Ascending aorta (tissue), 2 donors: ENCODE data around the gene FLYWCH2. TPM values are rescaled to one million over a fixed set of nuclear protein-coding genes. Genes with fewer than 3 reads are reported as not detected.
"Not testable (repeated sequence)": the region's sequence is repeated elsewhere in the genome, so short reads cannot be mapped to it uniquely, and the experiment has no call there.

Experiments used
- DNase-seq, 2 donors: peaks; one replicate each; pipeline ENCODE4 v3.0.0-alpha.2; 2019; ENCODE audit warnings: low spot score in 2 of 2
- H3K27ac ChIP-seq, 2 donors: fragments of 200-600 bp; sonication (generic); one replicate each; pipeline ENCODE4 v1.5.1; 2016 to 2017; ENCODE audit warnings: mild to moderate bottlenecking in 1 of 2
- H3K27me3 ChIP-seq: fragments of 200-600 bp; sonication (generic); one replicate; pipeline ENCODE4 v1.5.1; 2017
- H3K36me3 ChIP-seq, 2 donors: fragments of 200-600 bp; sonication (generic); one replicate each; pipeline ENCODE4 v1.5.1; 2016
- H3K4me1 ChIP-seq, 2 donors: fragments of 200-600 bp; sonication (generic); one replicate each; pipeline ENCODE4 v1.5.1; 2016 to 2017; ENCODE audit warnings: mild to moderate bottlenecking in 1 of 2
- H3K4me3 ChIP-seq, 2 donors: fragments of 200-600 bp; sonication (generic); one replicate each; pipeline ENCODE4 v1.5.1; 2016 to 2017; ENCODE audit warnings: mild to moderate bottlenecking in 1 of 2
- H3K9me3 ChIP-seq, 2 donors: fragments of 200-600 bp; sonication (generic); one replicate each; pipeline ENCODE4 v1.5.1; 2016
- CTCF ChIP-seq, 3 experiments: fragments of 200-600 bp in 2 of 3; fragments of 450-650 bp in 1 of 3; sonication (generic) in 2 of 3; IDR thresholded peaks; one replicate each; pipeline ENCODE4 v1.5.1; 2016 to 2019; ENCODE audit warnings: antibody characterized with exemption in 3 of 3, mild to moderate bottlenecking in 1 of 3, moderate library complexity in 1 of 3
- intact Hi-C: fragments of 100-400 bp; cut with DNase I; formaldehyde crosslinking; loops from one replicate; pipeline ENCODE4 v1.15.1; 2023
- total RNA-seq: library from RNA; depleted of rRNA; stranded (reverse); fragments of >200 nt; gene quantifications from one replicate; pipeline ENCODE4 v1.1.0, GENCODE V29; 2016

Gene FLYWCH2
- total RNA-seq, 1 donor from 2014 or later: 109 TPM

- no peak for DNase-seq
- Histone ChIP-seq H3K9me3 (no peaks in the 10 kb centered on the region), H3K27ac (no peak overlapping the region), H3K36me3 (peaks cover 14 to 25% of the 10 kb centered on the region in 2 donors), H3K27me3 (no peaks in the 10 kb centered on the region), H3K4me3 (no peak overlapping the region), H3K4me1 (peaks cover 0 to 4% of the 10 kb centered on the region in 2 donors)
- intact Hi-C loops: loop anchor here (2.0 kb wide), 1 partner anchor 21 kb away; no protein-coding TSS in a partner anchor
- no peak for TF ChIP-seq CTCF (IDR thresholded peaks at IDR 0.05)
Measured at GRCh38 chr16:2925951-2926649, 43.1 kb downstream of the FLYWCH2 start.

GRCh38 chr16:2926650-2926999 is 43.6 kb downstream of the FLYWCH2 start:
- Histone ChIP-seq H3K4me1 (peaks cover 0 to 4% of the 10 kb centered on the region in 2 donors), H3K27me3 (no peaks in the 10 kb centered on the region), H3K4me3 (peak overlapping the region in 1 of 2 donors; percentile 45), H3K27ac (no peak overlapping the region), H3K36me3 (peaks cover 14 to 26% of the 10 kb centered on the region in 2 donors), H3K9me3 (no peaks in the 10 kb centered on the region)
- DNase-seq: no peak
- no peak for TF ChIP-seq CTCF (IDR thresholded peaks at IDR 0.05)
- intact Hi-C loops: loop anchor here (2.0 kb wide), 1 partner anchor 22 kb away; no protein-coding TSS in a partner anchor

- H3K36me3 ChIP-seq: peaks cover 14 to 25% of the 10 kb centered on the region in 2 donors
- peak; percentile 68 to 95 for DNase-seq
- H3K4me3 ChIP-seq: peak overlapping the region in 1 of 2 donors; percentile 45
- intact Hi-C loops: loop anchor here (2.0 kb wide), 1 partner anchor 22 kb away; no protein-coding TSS in a partner anchor
- peaks cover 0 to 4% of the 10 kb centered on the region in 2 donors for H3K4me1 ChIP-seq
- TF ChIP-seq CTCF (IDR thresholded peaks at IDR 0.05): peak; percentile 93 to 97 (median 94)
- H3K9me3 ChIP-seq: no peaks in the 10 kb centered on the region
- H3K27ac ChIP-seq: no peak overlapping the region
- no peaks in the 10 kb centered on the region for H3K27me3 ChIP-seq
Measured at GRCh38 chr16:2927010-2927646, 44.1 kb downstream of the FLYWCH2 start.

GRCh38 chr16:2928151-2928550 is 45.1 kb downstream of the FLYWCH2 start:
- DNase-seq, intact Hi-C loops, H3K9me3 ChIP-seq, H3K4me3 ChIP-seq, H3K27me3 ChIP-seq, H3K4me1 ChIP-seq, H3K27ac ChIP-seq: not testable (repeated sequence)
- peaks cover 20 to 22% of the 10 kb centered on the region in 2 donors for H3K36me3 ChIP-seq

- TF ChIP-seq CTCF (IDR thresholded peaks at IDR 0.05): no peak
- H3K4me3 ChIP-seq: no peak overlapping the region
- peaks cover 0 to 4% of the 10 kb centered on the region in 2 donors for H3K4me1 ChIP-seq
- no peaks in the 10 kb centered on the region for H3K27me3 ChIP-seq
- no peak overlapping the region for H3K27ac ChIP-seq
- no peak for DNase-seq
- H3K9me3 ChIP-seq: no peaks in the 10 kb centered on the region
- H3K36me3 ChIP-seq: peaks cover 27 to 29% of the 10 kb centered on the region in 2 donors
- intact Hi-C loops: no loop called here
Measured at GRCh38 chr16:2928796-2929195, 45.8 kb downstream of the FLYWCH2 start.

- intact Hi-C loops: no loop called here
- TF ChIP-seq CTCF (IDR thresholded peaks at IDR 0.05): no peak
- peaks cover 35 to 37% of the 10 kb centered on the region in 2 donors for H3K36me3 ChIP-seq
- no peak overlapping the region for H3K27ac ChIP-seq
- no peak overlapping the region for H3K4me3 ChIP-seq
- H3K9me3 ChIP-seq: no peaks in the 10 kb centered on the region
- H3K27me3 ChIP-seq: no peaks in the 10 kb centered on the region
- H3K4me1 ChIP-seq: peaks cover 0 to 4% of the 10 kb centered on the region in 2 donors
- no peak for DNase-seq
Measured at GRCh38 chr16:2929693-2930092, 46.7 kb downstream of the FLYWCH2 start.
